Embryonic facial prominence (tissue), 1 donor: ENCODE measurements around the gene IGFBP1.
"Not testable (repeated sequence)": the region's sequence is repeated elsewhere in the genome, so short reads cannot be mapped to it uniquely, and the experiment has no call there.

Experiments used
- DNase-seq: peaks from one replicate; pipeline ENCODE4 v3.0.0-alpha.2; 2016; ENCODE audit errors: extremely low spot score

The IGFBP1 gene

DNA sequence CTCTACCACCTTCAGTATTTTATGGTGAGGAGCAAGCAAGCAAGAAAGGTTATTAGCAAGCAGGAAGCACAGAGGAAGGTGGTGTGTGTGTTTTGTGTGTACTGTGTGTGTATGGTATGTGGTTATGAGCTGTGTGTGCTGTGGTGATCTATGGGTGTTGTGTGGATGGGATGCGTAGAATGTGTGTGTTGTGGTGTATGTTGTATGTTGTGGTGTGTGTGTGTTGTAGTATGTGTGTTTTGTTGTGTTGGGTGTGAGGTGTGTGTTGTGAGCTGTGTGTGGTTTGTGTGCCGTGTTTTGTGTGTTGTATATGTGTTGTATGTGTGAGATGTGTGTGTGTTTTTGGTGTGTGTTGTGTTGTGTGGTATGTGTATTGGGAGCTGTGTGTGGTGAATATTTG lies 49.6 kb downstream of the IGFBP1 start:
- no peak for DNase-seq

DNA sequence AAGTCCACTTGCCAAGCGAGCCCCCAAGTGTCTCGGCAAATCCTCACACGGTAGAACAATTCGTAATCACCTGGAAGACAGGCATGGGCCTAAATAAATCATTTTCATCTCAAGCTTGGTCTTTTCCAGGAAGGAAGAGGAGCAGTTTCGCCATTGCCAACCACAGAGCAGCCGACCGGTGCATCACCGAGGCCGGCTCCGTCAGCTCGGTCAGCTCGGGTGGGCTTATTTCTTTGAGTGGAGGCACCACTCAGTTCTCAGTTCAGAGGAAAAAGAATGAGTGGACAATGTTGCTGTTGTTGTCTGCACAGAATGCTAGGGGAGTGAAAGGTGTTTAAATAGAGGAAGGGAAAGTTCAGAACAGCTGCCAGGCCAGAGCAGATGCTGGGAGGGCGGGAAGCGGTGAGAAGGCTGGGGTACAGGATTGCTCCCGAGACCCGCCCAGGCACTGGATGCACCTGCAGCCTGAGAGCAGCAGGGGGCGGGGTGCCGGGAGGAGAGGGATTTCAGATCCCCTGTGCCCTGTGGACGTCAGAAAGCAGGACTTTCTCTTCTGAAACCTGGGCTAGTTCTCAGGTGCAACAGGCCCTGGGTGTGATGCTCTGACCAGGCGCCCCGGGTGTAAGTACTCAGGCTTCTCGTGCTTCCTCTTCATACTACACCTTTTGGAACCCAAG lies 50.5 kb downstream of the IGFBP1 start:
- no peak for DNase-seq

DNA sequence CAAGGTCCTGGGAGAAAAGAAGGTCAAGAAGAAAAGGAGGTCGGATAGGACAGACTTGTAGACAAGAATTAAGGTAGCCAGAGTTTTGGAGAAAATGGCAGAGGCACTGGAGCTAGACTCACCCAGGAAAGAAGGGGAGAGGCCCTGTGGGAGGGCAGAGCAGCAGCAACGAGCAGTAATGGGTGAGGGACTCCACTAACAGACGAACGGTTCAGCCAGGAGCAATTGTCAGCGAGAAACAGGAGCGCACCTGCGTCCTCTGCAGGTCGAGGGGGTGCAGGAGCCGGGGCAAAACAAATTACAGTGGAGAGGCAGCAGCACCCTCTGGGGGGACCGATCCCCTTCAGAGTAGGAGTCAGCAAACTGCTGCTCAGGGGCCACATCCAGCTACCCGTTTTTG lies 51.3 kb downstream of the IGFBP1 start:
- no peak for DNase-seq

DNA sequence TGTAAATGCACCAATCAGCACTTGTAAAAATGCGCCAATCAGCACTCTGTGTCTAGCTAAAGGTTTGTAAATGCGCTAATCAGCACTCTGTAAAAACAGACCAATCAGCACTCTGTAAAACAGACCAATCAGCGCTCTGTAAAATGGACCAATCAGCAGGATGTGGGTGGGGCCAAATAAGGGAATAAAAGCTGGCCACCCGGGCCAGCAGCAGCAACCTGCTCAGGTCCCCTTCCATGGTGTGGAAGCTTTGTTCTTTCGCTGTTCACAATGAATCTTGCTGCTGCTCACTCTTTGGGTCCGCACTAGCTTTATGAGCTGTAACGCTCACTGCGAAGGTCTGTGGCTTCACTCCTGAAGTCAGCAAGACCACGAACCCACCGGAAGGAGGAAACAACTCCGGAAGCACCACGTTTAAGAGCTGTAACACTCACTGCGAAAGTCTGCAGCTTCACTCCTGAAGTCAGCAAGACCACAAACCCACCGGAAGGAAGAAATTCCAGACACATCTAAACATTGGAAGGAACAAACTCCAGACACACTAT lies 52.0 kb downstream of the IGFBP1 start:
- DNase-seq: not testable (repeated sequence)

DNA sequence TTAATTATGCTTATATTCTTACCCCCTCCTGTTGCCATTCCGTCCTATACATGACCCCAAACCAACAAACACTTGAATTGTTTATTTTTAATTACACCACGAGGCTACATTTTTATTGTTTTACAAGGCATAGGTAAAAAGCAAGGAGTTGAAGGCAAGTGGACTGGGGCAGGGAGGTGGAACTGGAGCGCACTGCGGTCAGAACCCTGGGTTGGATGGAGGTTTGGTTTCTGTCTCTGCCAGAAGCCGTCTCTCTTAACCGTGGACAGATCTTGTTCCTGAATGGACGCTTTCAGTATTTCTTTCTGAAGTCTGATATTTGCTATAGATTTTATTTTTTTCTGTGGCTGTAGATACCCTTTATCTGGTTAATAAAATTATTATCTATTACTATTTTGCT lies 52.7 kb downstream of the IGFBP1 start:
- no peak for DNase-seq
